ENCODE data around the gene NKIRAS2. TPM values are rescaled to one million over a fixed set of nuclear protein-coding genes. Genes with fewer than 3 reads are reported as not detected.

Gene NKIRAS2
- total and polyA plus RNA-seq, 7 experiments from 2014 or later = 14.3 to 30.5 (median 22.0) TPM

DNA sequence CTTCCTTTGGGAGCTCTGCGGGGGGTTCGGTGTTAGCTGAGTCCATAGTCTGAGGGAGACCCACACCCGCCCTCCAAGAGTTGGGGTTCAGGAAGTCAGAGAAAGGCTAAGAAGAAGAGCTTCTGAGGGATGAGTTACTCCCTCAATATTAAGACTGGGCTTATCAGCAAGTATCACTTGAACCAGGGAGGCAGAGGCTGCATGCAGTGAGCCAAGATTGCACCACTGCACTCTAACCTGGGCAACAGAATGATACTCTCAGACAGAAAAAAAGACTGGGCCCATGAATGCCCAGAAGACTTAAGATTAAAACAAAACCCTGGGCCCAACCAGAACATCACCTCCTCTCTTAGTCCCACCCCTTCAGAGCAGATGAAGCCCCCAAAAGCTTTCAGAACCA lies 6.0 kb downstream of the NKIRAS2 start:
- Mint-ChIP-seq H3K27me3 (peaks cover 0 to 8% (median 0%) of the 10 kb centered on the region in 5 donors), H3K4me1 (peaks cover 6 to 19% (median 17%) of the 10 kb centered on the region in 7 donors), H3K9me3 (no peaks in the 10 kb centered on the region), H3K36me3 (peaks cover 0 to 9% (median 7%) of the 10 kb centered on the region in 5 donors), H3K4me3 (no peak overlapping the region), H3K27ac (peak overlapping the region in 2 of 9 donors; percentile 38 to 46)
- intact Hi-C loops (cut with micrococcal nuclease) = loop anchor here (1.0 kb wide), 4 partner anchors 24 to 90 kb away; partner anchors contain the start of gene C17orf113 (in 1 of the 2)
- no peak overlapping the region for H3K27ac ChIP-seq (ENCODE audit: low read depth, low read length)
- H3K36me3 ChIP-seq (ENCODE audit: control insufficient read depth in 2 of 3, insufficient read depth in 3 of 3, low read length in 3 of 3) = peaks cover 0 to 23% (median 0%) of the 10 kb centered on the region in 3 experiments
- DNase-seq (no peak), ATAC-seq (no peak)
- no peaks in the 10 kb centered on the region for H3K27me3 ChIP-seq (ENCODE audit: control insufficient read depth in 2 of 2, insufficient read depth in 2 of 2, low read length in 2 of 2)
- ChIA-PET POLR2A (interaction anchor here (1.0 to 2.3 kb wide), 2 partner anchors 9 to 87 kb away, joined by 3 to 8 read pairs; partner anchors contain the start of genes DHX58 and DNAJC7), CTCF (interaction anchor here (0.5 to 4.1 kb wide), 18 partner anchors 8 to 294 kb away, joined by 3 to 22 read pairs (median 4); partner anchors contain the start of genes DHX58, DNAJC7, HSPB9 and KAT2A)
- H3K9me3 ChIP-seq (ENCODE audit: control insufficient read depth in 2 of 3, low read length in 3 of 3) = no peaks in the 10 kb centered on the region
- peaks cover 1 to 6% of the 10 kb centered on the region in 2 donors for H3K4me1 ChIP-seq (ENCODE audit: control insufficient read depth in 2 of 2, insufficient read depth in 2 of 2, low read length in 2 of 2)
- no peak overlapping the region for H3K4me3 ChIP-seq (ENCODE audit: low read length)

DNA sequence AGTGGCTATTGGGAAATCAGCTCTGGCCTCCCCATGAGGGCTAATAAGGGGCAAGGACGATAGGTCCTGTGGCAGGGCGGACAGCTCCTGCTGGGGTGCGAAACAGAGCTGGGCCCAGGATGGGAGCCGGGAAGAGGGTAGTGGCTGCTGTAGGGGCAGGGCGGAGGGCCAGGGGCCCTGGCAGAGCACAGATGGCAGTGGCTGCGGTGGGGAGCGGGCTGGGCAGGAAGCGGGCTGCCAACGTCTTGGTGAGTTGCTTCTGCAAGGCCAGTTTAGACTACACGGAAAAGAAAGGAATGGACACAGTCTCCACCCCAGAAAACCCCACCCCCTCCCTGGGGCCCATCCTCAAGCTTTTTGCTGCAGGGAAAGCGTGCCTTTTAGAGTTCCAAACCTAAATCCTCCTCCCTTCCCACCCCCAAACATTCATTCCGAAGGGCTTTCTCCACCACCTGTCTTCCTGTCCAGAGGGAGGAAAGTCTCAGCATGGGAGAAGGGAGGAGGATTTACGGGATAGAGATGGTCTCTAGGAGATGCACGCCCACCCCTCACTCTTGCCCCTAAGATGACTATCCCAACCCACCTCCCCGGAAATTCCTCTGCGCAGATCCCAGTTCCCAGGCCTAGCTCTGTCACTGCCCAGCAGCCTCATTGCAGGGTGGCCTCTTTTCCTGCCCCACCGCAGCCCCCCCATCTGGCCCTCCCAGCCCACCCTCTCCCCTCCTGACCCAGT lies 7.1 kb downstream of the NKIRAS2 start:
- ATAC-seq = no peak
- H3K9me3 Mint-ChIP-seq = no peaks in the 10 kb centered on the region
- peaks cover 0 to 8% (median 6%) of the 10 kb centered on the region in 5 donors for H3K36me3 Mint-ChIP-seq
- Histone ChIP-seq H3K4me3 (ENCODE audit: low read length) (no peak overlapping the region), H3K4me1 (ENCODE audit: control insufficient read depth in 2 of 2, insufficient read depth in 2 of 2, low read length in 2 of 2) (no peaks in the 10 kb centered on the region), H3K27me3 (ENCODE audit: control insufficient read depth in 2 of 2, insufficient read depth in 2 of 2, low read length in 2 of 2) (no peaks in the 10 kb centered on the region), H3K27ac (ENCODE audit: low read depth, low read length) (no peak overlapping the region), H3K36me3 (ENCODE audit: control insufficient read depth in 2 of 3, insufficient read depth in 3 of 3, low read length in 3 of 3) (peaks cover 0 to 23% (median 0%) of the 10 kb centered on the region in 3 experiments), H3K9me3 (ENCODE audit: control insufficient read depth in 2 of 3, low read length in 3 of 3) (no peaks in the 10 kb centered on the region)
- no peak for DNase-seq
- CTCF ChIA-PET = interaction anchor here (0.6 to 2.6 kb wide), 10 partner anchors 10 to 157 kb away, joined by 3 to 22 read pairs (median 6); partner anchors contain the start of gene DNAJC7
- H3K4me1 Mint-ChIP-seq = peaks cover 0 to 12% (median 9%) of the 10 kb centered on the region in 7 donors
- intact Hi-C loops (cut with micrococcal nuclease) = no loop called here
- H3K4me3 Mint-ChIP-seq = peak overlapping the region in 1 of 10 donors; percentile 43
- no peak overlapping the region for H3K27ac Mint-ChIP-seq
- POLR2A ChIA-PET = interaction anchor here (1.0 to 2.3 kb wide), 2 partner anchors 10 to 86 kb away, joined by 3 to 8 read pairs; partner anchors contain the start of genes DHX58 and DNAJC7
- H3K27me3 Mint-ChIP-seq = peaks cover 0 to 8% (median 0%) of the 10 kb centered on the region in 5 donors

DNA sequence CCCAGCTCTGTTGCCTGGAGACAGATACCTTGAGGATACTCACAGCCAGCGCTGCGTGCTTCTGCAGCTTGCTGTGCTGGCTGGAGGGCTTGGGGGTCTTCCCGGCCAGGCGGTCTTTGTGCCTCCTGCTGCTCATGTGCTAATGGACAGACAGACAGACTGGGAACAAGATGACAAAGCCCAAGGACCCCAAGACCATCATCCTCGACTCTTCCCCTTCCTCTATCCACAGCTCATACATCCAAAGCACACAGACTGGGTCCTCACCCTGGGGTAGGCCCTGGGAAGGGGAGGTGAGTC lies 7.7 kb downstream of the NKIRAS2 start:
- no peaks in the 10 kb centered on the region for H3K4me1 ChIP-seq (ENCODE audit: control insufficient read depth in 2 of 2, insufficient read depth in 2 of 2, low read length in 2 of 2)
- ChIA-PET CTCF (interaction anchor here (1.8 to 1.9 kb wide), 2 partner anchors 10 to 80 kb away, joined by 3 to 5 read pairs; partner anchors contain the start of gene DNAJC7), POLR2A (no interaction called here)
- H3K36me3 ChIP-seq (ENCODE audit: control insufficient read depth in 2 of 3, insufficient read depth in 3 of 3, low read length in 3 of 3) = peaks cover 0 to 18% (median 0%) of the 10 kb centered on the region in 3 experiments
- H3K27ac ChIP-seq (ENCODE audit: low read depth, low read length) = no peak overlapping the region
- no peak for ATAC-seq
- Mint-ChIP-seq H3K4me3 (no peak overlapping the region), H3K9me3 (no peaks in the 10 kb centered on the region), H3K27ac (no peak overlapping the region), H3K36me3 (peaks cover 0 to 5% (median 3%) of the 10 kb centered on the region in 5 donors), H3K27me3 (peaks cover 0 to 8% (median 0%) of the 10 kb centered on the region in 5 donors), H3K4me1 (peaks cover 0 to 9% (median 5%) of the 10 kb centered on the region in 7 donors)
- H3K9me3 ChIP-seq (ENCODE audit: control insufficient read depth in 2 of 3, low read length in 3 of 3) = no peaks in the 10 kb centered on the region
- no peak overlapping the region for H3K4me3 ChIP-seq (ENCODE audit: low read length)
- no peaks in the 10 kb centered on the region for H3K27me3 ChIP-seq (ENCODE audit: control insufficient read depth in 2 of 2, insufficient read depth in 2 of 2, low read length in 2 of 2)
- intact Hi-C loops (cut with micrococcal nuclease) = no loop called here
- DNase-seq = no peak

DNA sequence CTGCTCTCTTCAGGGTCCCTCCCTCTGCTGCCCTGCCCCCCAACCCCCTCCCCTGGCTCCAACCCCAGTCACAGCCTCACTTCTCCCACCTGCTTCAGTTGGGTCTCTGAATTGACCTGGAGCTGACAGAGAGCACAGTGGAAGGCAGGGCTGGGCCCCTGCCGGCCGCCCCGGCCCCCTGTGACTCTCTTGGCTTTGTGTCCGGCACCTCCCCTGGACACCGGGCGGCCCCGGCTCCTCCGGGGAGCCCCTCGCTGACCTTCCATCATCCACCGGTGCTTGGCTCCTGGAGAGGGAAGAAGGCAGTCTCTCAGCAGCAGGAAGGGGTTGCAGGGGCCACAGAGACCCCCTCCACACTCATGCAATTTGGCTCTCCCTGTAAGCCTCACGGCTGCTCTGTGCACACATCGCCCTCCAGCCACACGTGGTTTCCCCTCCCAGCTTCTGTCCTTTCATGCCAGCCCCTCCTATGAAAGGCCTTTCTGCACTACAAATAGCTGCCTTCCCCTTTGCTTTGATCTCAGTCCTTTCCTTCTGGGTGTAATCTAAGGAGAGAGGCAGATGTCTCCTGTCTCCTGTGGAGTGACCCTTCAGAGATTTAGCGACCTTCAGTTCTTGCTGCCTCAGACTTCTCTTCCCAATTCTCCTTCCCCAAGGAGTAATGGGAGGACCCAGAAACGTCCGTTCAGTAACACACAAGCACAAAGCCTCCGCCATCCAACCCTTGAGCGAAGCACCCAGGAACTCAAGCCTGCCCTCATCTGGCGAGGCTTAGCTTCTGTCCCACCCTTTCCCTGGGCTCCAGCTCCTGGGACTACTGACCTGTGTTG lies 8.3 kb downstream of the NKIRAS2 start:
- POLR2A ChIA-PET = interaction anchor here (0.6 to 1.0 kb wide), 3 partner anchors 8 to 68 kb away, joined by 3 read pairs; partner anchors contain the start of gene NKIRAS2

DNA sequence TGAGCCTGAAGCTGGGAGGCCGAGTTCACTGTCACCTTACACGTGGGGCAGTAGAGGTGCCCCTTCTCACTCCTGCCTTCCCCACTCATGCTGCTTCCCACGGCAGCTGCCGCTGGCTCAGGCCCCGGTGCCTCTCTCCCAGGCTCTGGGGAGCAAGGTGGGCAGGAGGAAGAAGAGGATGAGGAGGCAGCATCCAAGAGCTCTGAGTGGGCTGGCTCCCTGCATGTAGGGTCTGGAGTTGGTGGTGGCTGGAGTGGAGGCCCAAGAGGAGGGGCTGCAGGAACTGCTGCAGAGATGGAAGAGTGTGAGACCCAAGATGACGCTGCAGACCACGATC lies 8.9 kb downstream of the NKIRAS2 start:
- Histone ChIP-seq H3K4me1 (ENCODE audit: control insufficient read depth in 2 of 2, insufficient read depth in 2 of 2, low read length in 2 of 2) (no peaks in the 10 kb centered on the region), H3K27me3 (ENCODE audit: control insufficient read depth in 2 of 2, insufficient read depth in 2 of 2, low read length in 2 of 2) (no peaks in the 10 kb centered on the region), H3K36me3 (ENCODE audit: control insufficient read depth in 2 of 3, insufficient read depth in 3 of 3, low read length in 3 of 3) (peaks cover 0 to 6% (median 0%) of the 10 kb centered on the region in 3 experiments), H3K4me3 (ENCODE audit: low read length) (no peak overlapping the region), H3K9me3 (ENCODE audit: control insufficient read depth in 2 of 3, low read length in 3 of 3) (no peaks in the 10 kb centered on the region), H3K27ac (ENCODE audit: low read depth, low read length) (no peak overlapping the region)
- intact Hi-C loops (cut with micrococcal nuclease) = no loop called here
- H3K4me1 Mint-ChIP-seq = peaks cover 3 to 9% (median 8%) of the 10 kb centered on the region in 7 donors
- peaks cover 0 to 5% (median 3%) of the 10 kb centered on the region in 5 donors for H3K36me3 Mint-ChIP-seq
- ChIA-PET POLR2A (interaction anchor here (1.0 kb wide), 3 partner anchors 9 to 56 kb away, joined by 3 to 7 read pairs (median 3); partner anchors contain the start of gene NKIRAS2), CTCF (interaction anchor here (1.8 kb wide), 1 partner anchor 11 kb away, joined by 3 read pairs; the partner anchor contains the start of gene DNAJC7)
- H3K9me3 Mint-ChIP-seq = no peaks in the 10 kb centered on the region
- peaks cover 0 to 8% (median 0%) of the 10 kb centered on the region in 5 donors for H3K27me3 Mint-ChIP-seq
- H3K4me3 Mint-ChIP-seq = no peak overlapping the region
- no peak for ATAC-seq
- H3K27ac Mint-ChIP-seq = no peak overlapping the region
- no peak for DNase-seq

More for the DNA sequence above, 8.3 kb downstream of the NKIRAS2 start:
- H3K27me3 ChIP-seq (ENCODE audit: control insufficient read depth in 2 of 2, insufficient read depth in 2 of 2, low read length in 2 of 2) = no peaks in the 10 kb centered on the region
- CTCF ChIA-PET = interaction anchor here (1.8 kb wide), 1 partner anchor 10 kb away, joined by 3 read pairs; the partner anchor contains the start of gene DNAJC7
- no peaks in the 10 kb centered on the region for H3K9me3 Mint-ChIP-seq
- no peak overlapping the region for H3K4me3 Mint-ChIP-seq
- H3K4me3 ChIP-seq (ENCODE audit: low read length) = no peak overlapping the region
- peaks cover 0 to 8% (median 0%) of the 10 kb centered on the region in 5 donors for H3K27me3 Mint-ChIP-seq
- ATAC-seq (no peak), DNase-seq (no peak)
- H3K4me1 Mint-ChIP-seq = peaks cover 0 to 9% (median 5%) of the 10 kb centered on the region in 7 donors
- no peaks in the 10 kb centered on the region for H3K9me3 ChIP-seq (ENCODE audit: control insufficient read depth in 2 of 3, low read length in 3 of 3)
- H3K27ac ChIP-seq (ENCODE audit: low read depth, low read length) = no peak overlapping the region
- H3K4me1 ChIP-seq (ENCODE audit: control insufficient read depth in 2 of 2, insufficient read depth in 2 of 2, low read length in 2 of 2) = no peaks in the 10 kb centered on the region
- H3K36me3 ChIP-seq (ENCODE audit: control insufficient read depth in 2 of 3, insufficient read depth in 3 of 3, low read length in 3 of 3) = peaks cover 0 to 12% (median 0%) of the 10 kb centered on the region in 3 experiments
- intact Hi-C loops (cut with micrococcal nuclease) = no loop called here
- peak overlapping the region in 2 of 9 donors; percentile 10 to 29 for H3K27ac Mint-ChIP-seq
- H3K36me3 Mint-ChIP-seq = peaks cover 0 to 5% (median 3%) of the 10 kb centered on the region in 5 donors

DNA sequence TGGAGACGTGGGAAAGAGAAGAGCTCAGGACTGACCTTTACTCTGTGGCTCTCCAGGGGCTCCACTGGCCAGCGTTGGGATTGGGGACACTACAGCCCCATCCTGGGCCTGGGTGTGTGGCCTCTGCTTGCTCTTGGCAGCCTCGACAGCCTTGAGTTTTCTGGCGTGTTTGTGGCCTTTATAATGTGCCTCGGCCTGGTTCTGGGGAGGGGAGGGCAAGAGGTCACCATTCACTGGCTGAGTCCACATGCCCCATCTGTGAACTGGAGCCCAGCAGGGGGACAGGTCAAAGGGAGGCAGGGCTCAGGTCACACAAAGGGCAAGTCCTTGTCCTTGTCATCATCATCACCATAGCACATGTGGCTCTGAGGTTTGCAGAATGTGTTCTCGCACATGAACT lies 11.7 kb downstream of the NKIRAS2 start:
- Mint-ChIP-seq H3K36me3 (no peaks in the 10 kb centered on the region), H3K4me1 (peaks cover 4 to 9% (median 8%) of the 10 kb centered on the region in 7 donors), H3K27me3 (peaks cover 0 to 12% (median 3%) of the 10 kb centered on the region in 5 donors), H3K4me3 (no peak overlapping the region), H3K27ac (no peak overlapping the region), H3K9me3 (no peaks in the 10 kb centered on the region)
- H3K4me3 ChIP-seq (ENCODE audit: low read length) = no peak overlapping the region
- H3K27me3 ChIP-seq (ENCODE audit: control insufficient read depth in 2 of 2, insufficient read depth in 2 of 2, low read length in 2 of 2) = no peaks in the 10 kb centered on the region
- H3K36me3 ChIP-seq (ENCODE audit: control insufficient read depth in 2 of 3, insufficient read depth in 3 of 3, low read length in 3 of 3) = no peaks in the 10 kb centered on the region
- no peak for ATAC-seq
- CTCF ChIA-PET = interaction anchor here (1.0 kb wide), 1 partner anchor 11 kb away, joined by 3 read pairs; no protein-coding TSS in a partner anchor
- no peak overlapping the region for H3K27ac ChIP-seq (ENCODE audit: low read depth, low read length)
- POLR2A ChIA-PET = no interaction called here
- DNase-seq = no peak
- H3K9me3 ChIP-seq (ENCODE audit: control insufficient read depth in 2 of 3, low read length in 3 of 3) = no peaks in the 10 kb centered on the region
- no peaks in the 10 kb centered on the region for H3K4me1 ChIP-seq (ENCODE audit: control insufficient read depth in 2 of 2, insufficient read depth in 2 of 2, low read length in 2 of 2)
- intact Hi-C loops (cut with micrococcal nuclease) = no loop called here
